ENCODE results near the gene POLR3GL.

The POLR3GL gene

GRCh38 chr1:145992502-145992936, 28.0 kb downstream of the POLR3GL start:
- no peak for TF ChIP-seq CTCF (IDR thresholded peaks at IDR 0.05; ENCODE audit: low read depth, low read length)
- no peaks in the 10 kb centered on the region for H3K27me3 ChIP-seq (ENCODE audit: insufficient read depth, low read depth, severe bottlenecking)
- DNase-seq: no peak
- no peak overlapping the region for H3K4me3 ChIP-seq (ENCODE audit: low read depth, low read length)
- no peaks in the 10 kb centered on the region for H3K9me3 ChIP-seq (ENCODE audit: severe bottlenecking)
- H3K27ac ChIP-seq: no peak overlapping the region
- H3K36me3 ChIP-seq: peaks cover 35% of the 10 kb centered on the region

GRCh38 chr1:145992958-145993617, 28.6 kb downstream of the POLR3GL start:
- no peak for DNase-seq
- H3K27ac ChIP-seq: no peak overlapping the region
- no peaks in the 10 kb centered on the region for H3K27me3 ChIP-seq (ENCODE audit: insufficient read depth, low read depth, severe bottlenecking)
- H3K9me3 ChIP-seq (ENCODE audit: severe bottlenecking): no peaks in the 10 kb centered on the region
- TF ChIP-seq CTCF (IDR thresholded peaks at IDR 0.05; ENCODE audit: low read depth, low read length): no peak
- H3K4me3 ChIP-seq (ENCODE audit: low read depth, low read length): no peak overlapping the region
- peaks cover 35% of the 10 kb centered on the region for H3K36me3 ChIP-seq

GRCh38 chr1:145993618-145994390, 29.3 kb downstream of the POLR3GL start:
- Histone ChIP-seq H3K27ac (no peak overlapping the region), H3K4me3 (ENCODE audit: low read depth, low read length) (peak overlapping the region; percentile 72), H3K27me3 (ENCODE audit: insufficient read depth, low read depth, severe bottlenecking) (no peaks in the 10 kb centered on the region), H3K36me3 (peaks cover 35% of the 10 kb centered on the region), H3K9me3 (ENCODE audit: severe bottlenecking) (no peaks in the 10 kb centered on the region)
- DNase-seq: no peak
- TF ChIP-seq CTCF (IDR thresholded peaks at IDR 0.05; ENCODE audit: low read depth, low read length): no peak

- no peaks in the 10 kb centered on the region for H3K27me3 ChIP-seq (ENCODE audit: insufficient read depth, low read depth, severe bottlenecking)
- no peak for TF ChIP-seq CTCF (IDR thresholded peaks at IDR 0.05; ENCODE audit: low read depth, low read length)
- no peak overlapping the region for H3K27ac ChIP-seq
Observed at GRCh38 chr1:145994391-145995120, 30.1 kb downstream of the POLR3GL start.

GRCh38 chr1:145995148-145995881, 30.8 kb downstream of the POLR3GL start:
- Histone ChIP-seq H3K27me3 (ENCODE audit: insufficient read depth, low read depth, severe bottlenecking) (no peaks in the 10 kb centered on the region), H3K36me3 (peaks cover 35% of the 10 kb centered on the region), H3K9me3 (ENCODE audit: severe bottlenecking) (no peaks in the 10 kb centered on the region), H3K27ac (peak overlapping the region; percentile 78), H3K4me3 (ENCODE audit: low read depth, low read length) (peak overlapping the region; percentile 72)
- TF ChIP-seq CTCF (IDR thresholded peaks at IDR 0.05; ENCODE audit: low read depth, low read length): no peak
- no peak for DNase-seq

More at GRCh38 chr1:145994391-145995120, 30.1 kb downstream of the POLR3GL start:
- Histone ChIP-seq H3K9me3 (ENCODE audit: severe bottlenecking) (no peaks in the 10 kb centered on the region), H3K4me3 (ENCODE audit: low read depth, low read length) (peak overlapping the region; percentile 72), H3K36me3 (peaks cover 35% of the 10 kb centered on the region)
- DNase-seq: no peak
